Keratinocyte (primary cell): ENCODE measurements around the gene MGAT5B. TPM values are rescaled to one million over a fixed set of nuclear protein-coding genes. Genes with fewer than 3 reads are reported as not detected.

ENCODE experiments used
- DNase-seq: peaks from one replicate; pipeline ENCODE4 v3.0.0-alpha.2; 2011; ENCODE audit warnings: low read depth, missing footprints, low spot score
- FAIRE-seq: peaks from 2 replicates; lab custom pipeline; 2011; peaks lifted over from hg19 to GRCh38; lab: Jason Lieb, UNC
- H2AFZ ChIP-seq: 2 replicates; pipeline ENCODE4 v1.6.0; 2012; ENCODE audit warnings: low read length, control low read depth, inconsistent platforms; ENCODE audit not compliant: control insufficient read depth
- H3K27ac ChIP-seq: 2 replicates; pipeline ENCODE4 v1.5.1; 2011; ENCODE audit warnings: low read length; ENCODE audit not compliant: control insufficient read depth, insufficient read depth
- H3K27me3 ChIP-seq: 3 replicates; pipeline ENCODE4 v1.6.0; 2011; ENCODE audit warnings: low read length; ENCODE audit not compliant: control insufficient read depth, insufficient read depth; ENCODE audit errors: extremely low read depth
- H3K36me3 ChIP-seq, 2 experiments: 2 replicates in 1 of 2; 3 replicates in 1 of 2; pipeline ENCODE4 v1.5.1; 2011; ENCODE audit warnings: low read length in 2 of 2, mild to moderate bottlenecking in 1 of 2; ENCODE audit not compliant: control insufficient read depth in 2 of 2, insufficient read depth in 2 of 2; ENCODE audit errors: extremely low read depth in 1 of 2
- H3K4me1 ChIP-seq: 3 replicates; pipeline ENCODE4 v1.5.1; 2011; ENCODE audit warnings: low read length; ENCODE audit not compliant: control insufficient read depth, insufficient read depth; ENCODE audit errors: extremely low read depth
- H3K4me2 ChIP-seq: 3 replicates; pipeline ENCODE4 v1.6.0; 2011; ENCODE audit warnings: low read depth, low read length; ENCODE audit not compliant: control insufficient read depth, insufficient read depth; ENCODE audit errors: extremely low read depth
- H3K4me3 ChIP-seq, 3 experiments: fragments of 200-600 bp in 1 of 3; sonication (generic) in 1 of 3; 2 replicates in 2 of 3; 3 replicates in 1 of 3; pipeline ENCODE4 v1.5.1; 2011 to 2016; ENCODE audit warnings: low read length in 3 of 3, mild to moderate bottlenecking in 3 of 3, control low read depth in 2 of 3, inconsistent platforms in 1 of 3, low read depth in 1 of 3, mixed read lengths in 1 of 3, mixed run types in 1 of 3, moderate library complexity in 1 of 3; ENCODE audit not compliant: control insufficient read depth in 2 of 3, insufficient read depth in 2 of 3; ENCODE audit errors: extremely low read depth in 1 of 3
- H3K79me2 ChIP-seq: 2 replicates; pipeline ENCODE4 v1.6.0; 2012; ENCODE audit warnings: low read length; ENCODE audit not compliant: control insufficient read depth, insufficient read depth
- H3K9ac ChIP-seq: 3 replicates; pipeline ENCODE4 v1.6.0; 2011; ENCODE audit warnings: low read length; ENCODE audit not compliant: control insufficient read depth, insufficient read depth; ENCODE audit errors: extremely low read depth
- H3K9me1 ChIP-seq: 3 replicates; pipeline ENCODE4 v1.6.0; 2011; ENCODE audit warnings: low read length; ENCODE audit not compliant: control insufficient read depth, insufficient read depth; ENCODE audit errors: extremely low read depth
- H3K9me3 ChIP-seq: 2 replicates; pipeline ENCODE4 v1.5.1; 2012; ENCODE audit warnings: low read depth, low read length; ENCODE audit not compliant: control insufficient read depth
- H4K20me1 ChIP-seq: 3 replicates; pipeline ENCODE4 v1.6.0; 2011; ENCODE audit warnings: low read length; ENCODE audit not compliant: control insufficient read depth, insufficient read depth; ENCODE audit errors: extremely low read depth
- CTCF ChIP-seq, 3 experiments: IDR thresholded peaks in 1 of 3; conservative IDR thresholded peaks in 1 of 3; optimal IDR thresholded peaks in 1 of 3; 2 replicates in 2 of 3; 3 replicates in 1 of 3; pipeline versions ENCODE3 to v1.5.1; 2011; ENCODE audit warnings: low read length in 3 of 3, mild to moderate bottlenecking in 3 of 3, moderate library complexity in 2 of 3, control low read depth in 1 of 3, inconsistent platforms in 1 of 3; ENCODE audit not compliant: insufficient read depth in 2 of 3; ENCODE audit errors: extremely low read depth in 1 of 3
- EZH2 ChIP-seq: IDR thresholded peaks from one replicate; pipeline ENCODE4 v1.6.1; 2012; ENCODE audit warnings: inconsistent platforms, mild to moderate bottlenecking, low read length, moderate library complexity
- dilution Hi-C: fragments of 300-500 bp; cut with MboI; formaldehyde crosslinking; loops from one replicate; pipeline ENCODE4 v1.7.0; 2020; ENCODE audit warnings: low sequenced_read_pairs; ENCODE audit not compliant: extremely low pct_ligation_motif_present
- polyA plus RNA-seq, 5 experiments: library from polyadenylated mRNA; depleted of rRNA in 3 of 5; stranded (reverse) in 3 of 5; stranded (forward) in 1 of 5; unstranded in 1 of 5; fragments of >200 nt; gene quantifications; 1 replicate in 1 of 5; 2 replicates in 3 of 5; 3 replicates in 1 of 5; pipeline versions ENCODE4 v1.2.1 to v1.2.3, GENCODE V29; 2011 to 2012; ENCODE audit warnings: missing spikeins in 2 of 5, low read depth in 1 of 5, low replicate concordance in 1 of 5

Gene MGAT5B
- polyA plus RNA-seq, 1 donor (not counting 4 experiments of a cell fraction or from before 2014, with no cell fraction given): 0.29 TPM

DNA sequence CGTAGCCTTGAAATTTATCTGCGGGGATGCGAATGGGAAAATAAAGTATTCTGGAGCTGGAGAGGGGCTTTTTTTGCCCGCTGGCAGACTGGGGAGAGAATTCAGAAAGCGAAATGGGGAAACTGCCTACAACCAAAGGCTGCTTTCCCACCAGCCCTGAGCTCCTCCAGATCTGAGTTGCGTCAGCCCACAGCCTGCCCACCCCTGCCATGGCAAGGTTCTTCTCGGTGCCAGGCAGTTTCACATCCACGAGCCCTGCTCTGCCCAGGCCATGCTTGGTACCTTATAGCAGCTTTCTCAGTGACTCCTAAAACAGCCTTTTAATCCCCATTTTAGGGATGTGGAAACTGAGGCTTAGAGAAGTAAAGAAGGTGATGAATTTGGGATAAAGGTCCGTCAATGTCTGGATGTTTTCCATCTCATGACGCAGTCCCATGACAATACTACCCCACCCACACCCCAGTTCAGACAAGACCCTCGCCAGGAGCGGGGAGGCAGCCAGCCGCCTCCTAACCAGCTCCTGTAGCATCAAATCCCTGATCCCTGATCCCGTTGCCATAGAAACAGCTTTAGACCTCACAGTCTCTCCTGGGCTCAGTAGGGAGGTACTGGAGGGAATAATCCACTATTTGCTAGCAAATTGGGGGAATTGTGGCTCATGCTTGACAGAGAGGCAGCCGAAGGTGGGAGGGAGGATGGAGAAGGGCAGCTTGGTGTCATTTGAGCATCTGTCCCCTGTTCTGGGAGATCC lies 113.5 kb downstream of the MGAT5B start:
- Histone ChIP-seq H3K9me1 (no peaks in the 10 kb centered on the region), H3K79me2 (no peaks in the 10 kb centered on the region), H3K9ac (no peak overlapping the region), H2AFZ (no peak overlapping the region), H4K20me1 (no peaks in the 10 kb centered on the region), H3K4me2 (no peak overlapping the region), H3K27me3 (peaks cover 26% of the 10 kb centered on the region), H3K4me1 (no peaks in the 10 kb centered on the region), H3K27ac (no peak overlapping the region), H3K4me3 (no peak overlapping the region), H3K9me3 (no peaks in the 10 kb centered on the region), H3K36me3 (no peaks in the 10 kb centered on the region)
- FAIRE-seq: no peak
- DNase-seq: no peak
- TF ChIP-seq EZH2: no peak
- TF ChIP-seq CTCF (optimal IDR thresholded peaks at IDR 0.05 in 1 of 3, IDR thresholded peaks at IDR 0.05 in 1 of 3, conservative IDR thresholded peaks at IDR 0.05 in 1 of 3; ENCODE audit: extremely low read depth in 1 of 3, insufficient read depth in 2 of 3, low read length in 3 of 3): no peak
- dilution Hi-C loops: loop anchor here (25.0 kb wide), 1 partner anchor 94 kb away; no protein-coding TSS in a partner anchor

DNA sequence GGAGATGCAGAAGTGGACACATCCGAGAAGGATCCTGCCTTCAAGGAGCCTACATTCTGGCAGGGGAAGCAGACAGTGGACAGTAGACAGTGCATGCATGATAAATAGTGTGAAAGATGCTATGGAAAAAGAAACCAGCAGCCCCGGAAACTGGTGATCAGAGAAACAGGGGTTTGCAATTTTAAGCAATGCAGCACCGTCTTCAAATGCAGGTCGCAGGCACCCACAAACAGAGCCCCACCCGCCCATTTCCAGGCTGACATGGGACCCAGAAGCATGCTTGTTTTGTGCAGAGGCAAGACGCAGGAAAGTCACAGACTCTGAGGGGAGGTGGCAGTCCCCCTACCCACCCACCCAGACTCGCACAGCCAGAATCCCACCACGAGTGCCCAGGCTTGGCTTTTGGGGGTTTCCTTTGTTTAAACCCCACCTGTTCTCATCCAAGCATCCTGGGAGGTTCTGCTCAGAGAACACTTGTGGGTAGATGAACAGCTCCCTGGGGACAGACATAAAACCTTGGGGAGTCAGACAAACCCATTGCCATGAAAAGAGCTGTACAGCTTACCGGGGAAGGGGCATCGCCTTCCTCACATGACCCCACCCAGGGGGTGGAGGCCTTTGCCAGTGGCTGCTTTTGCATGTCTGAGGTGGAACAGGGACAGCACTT lies 114.3 kb downstream of the MGAT5B start:
- Histone ChIP-seq H3K9ac (no peak overlapping the region), H3K4me2 (no peak overlapping the region), H3K79me2 (no peaks in the 10 kb centered on the region), H2AFZ (no peak overlapping the region), H3K4me3 (no peak overlapping the region), H3K27ac (no peak overlapping the region), H3K36me3 (no peaks in the 10 kb centered on the region), H3K9me1 (no peaks in the 10 kb centered on the region), H3K27me3 (peaks cover 26% of the 10 kb centered on the region), H3K4me1 (no peaks in the 10 kb centered on the region), H4K20me1 (no peaks in the 10 kb centered on the region), H3K9me3 (no peaks in the 10 kb centered on the region)
- FAIRE-seq (no peak), DNase-seq (no peak)
- dilution Hi-C loops: loop anchor here (25.0 kb wide), 1 partner anchor 95 kb away; no protein-coding TSS in a partner anchor
- TF ChIP-seq CTCF (optimal IDR thresholded peaks at IDR 0.05 in 1 of 3, IDR thresholded peaks at IDR 0.05 in 1 of 3, conservative IDR thresholded peaks at IDR 0.05 in 1 of 3; ENCODE audit: extremely low read depth in 1 of 3, insufficient read depth in 2 of 3, low read length in 3 of 3) (no peak), EZH2 (no peak)
